Lung (tissue), 12 donors: ENCODE measurements around the gene LRRC38. TPM values are rescaled to one million over a fixed set of nuclear protein-coding genes. Genes with fewer than 3 reads are reported as not detected.

Source experiments
- ATAC-seq: fragments of 200-7000 bp; cut with Tn5 transposase; one replicate; pipeline ENCODE4 v1.9.1; 2020; ENCODE audit warnings: moderate number of reproducible peaks; ENCODE audit not compliant: insufficient read depth, low FRiP score
- DNase-seq, 3 donors: peaks; one replicate each; pipeline ENCODE4 v3.0.0-alpha.2; 2013 to 2017
- H3K27ac ChIP-seq, 2 donors: one replicate each; pipeline ENCODE4 v1.5.1; 2013; ENCODE audit warnings: mild to moderate bottlenecking in 2 of 2, moderate library complexity in 2 of 2, control low read depth in 1 of 2, inconsistent platforms in 1 of 2, low read depth in 1 of 2, low read length in 1 of 2
- H3K27me3 ChIP-seq, 3 donors: one replicate each; pipeline ENCODE4 v1.5.1; 2013; ENCODE audit warnings: low read length in 2 of 3; ENCODE audit not compliant: control insufficient read depth in 3 of 3, insufficient read depth in 3 of 3
- H3K36me3 ChIP-seq, 4 donors: one replicate each; pipeline ENCODE4 v1.5.1; 2013; ENCODE audit warnings: low read length in 4 of 4, mild to moderate bottlenecking in 1 of 4, moderate library complexity in 1 of 4; ENCODE audit not compliant: control insufficient read depth in 4 of 4, insufficient read depth in 4 of 4
- H3K4me1 ChIP-seq, 5 donors: one replicate each; pipeline ENCODE4 v1.5.1; 2013; ENCODE audit warnings: low read length in 5 of 5, mild to moderate bottlenecking in 2 of 5, moderate library complexity in 1 of 5; ENCODE audit not compliant: control insufficient read depth in 5 of 5, insufficient read depth in 5 of 5
- H3K4me3 ChIP-seq: one replicate; pipeline ENCODE4 v1.5.1; 2013; ENCODE audit warnings: mild to moderate bottlenecking, control low read depth, moderate library complexity
- H3K9ac ChIP-seq, 2 donors: one replicate each; pipeline ENCODE4 v1.5.1; 2013; ENCODE audit warnings: low read length in 2 of 2, control low read depth in 1 of 2; ENCODE audit not compliant: insufficient read depth in 1 of 2
- H3K9me3 ChIP-seq, 4 donors: one replicate each; pipeline ENCODE4 v1.5.1; 2013; ENCODE audit warnings: low read length in 3 of 4, mild to moderate bottlenecking in 1 of 4, moderate library complexity in 1 of 4; ENCODE audit not compliant: control insufficient read depth in 4 of 4, insufficient read depth in 3 of 4
- CTCF ChIP-seq: IDR thresholded peaks from 2 replicates; pipeline ENCODE4 v1.5.1; 2012; ENCODE audit warnings: mild to moderate bottlenecking; ENCODE audit errors: control extremely low read depth, extremely low read depth
- WGBS, 2 donors: extraction: QIAGEN DNeasy Blood & Tissue Kit; methylation state at CpG; one replicate each; pipeline ENCODE4 v1.1.7; 2013; 5-methylcytosine and 5-hydroxymethylcytosine counted together
- polyA plus RNA-seq, 2 donors: library from polyadenylated mRNA; stranded (reverse); fragments of 200-250 nt; gene quantifications; one replicate each; pipeline ENCODE4 v1.2.1, GENCODE V29; 2013
- total RNA-seq, 2 donors: library from RNA; depleted of rRNA in 1 of 2; stranded (reverse); fragments of >200 nt in 1 of 2; gene quantifications; one replicate each; pipeline ENCODE4 v1.2.1, GENCODE V29; 2014 to 2021
- donor health status: control.
- donor health status: control.
- donor health status: Bipolar disorder and iron deficiency.
- donor health status: healthy.
- donor health status: DM: yes; HTN: yes; CAD: no.

LRRC38 gene
- total and polyA plus RNA-seq, 4 donors: 0.07 TPM; not detected in 3

- peak; percentile 21 to 42 (median 28) for DNase-seq
- Histone ChIP-seq H3K9ac (no peak overlapping the region), H3K9me3 (peaks cover 0 to 8% (median 0%) of the 10 kb centered on the region in 4 donors), H3K27ac (no peak overlapping the region), H3K4me3 (no peak overlapping the region), H3K36me3 (no peaks in the 10 kb centered on the region), H3K27me3 (peaks cover 7 to 58% (median 46%) of the 10 kb centered on the region in 3 donors), H3K4me1 (peaks cover 0 to 3% (median 0%) of the 10 kb centered on the region in 5 donors)
- no peak for ATAC-seq
- WGBS, 2 donors: 23% methylated on average over 18 of the region's 18 CpGs
- TF ChIP-seq CTCF: no peak
Measured at GRCh38 chr1:13517193-13517812, 3.5 kb upstream of the LRRC38 start.

GRCh38 chr1:13516606-13517005 lies 2.8 kb upstream of the LRRC38 start:
- H3K9ac ChIP-seq: no peak overlapping the region
- WGBS, 2 donors: 62 to 68% methylated on average over 10 of the region's 10 CpGs
- TF ChIP-seq CTCF: no peak
- peaks cover 7 to 65% (median 53%) of the 10 kb centered on the region in 3 donors for H3K27me3 ChIP-seq
- H3K27ac ChIP-seq: no peak overlapping the region
- no peaks in the 10 kb centered on the region for H3K36me3 ChIP-seq
- peaks cover 0 to 8% (median 0%) of the 10 kb centered on the region in 4 donors for H3K9me3 ChIP-seq
- DNase-seq (no peak), ATAC-seq (no peak)
- peaks cover 0 to 3% (median 0%) of the 10 kb centered on the region in 5 donors for H3K4me1 ChIP-seq
- no peak overlapping the region for H3K4me3 ChIP-seq

GRCh38 chr1:13514821-13515220 lies 1.0 kb upstream of the LRRC38 start:
- H3K9me3 ChIP-seq: peaks cover 0 to 10% (median 0%) of the 10 kb centered on the region in 4 donors
- 60 to 69% methylated on average over 5 of the region's 5 CpGs for whole genome bisulfite sequencing, 2 donors
- H3K4me1 ChIP-seq: peaks cover 0 to 3% (median 0%) of the 10 kb centered on the region in 5 donors
- DNase-seq (no peak), ATAC-seq (no peak)
- H3K27me3 ChIP-seq: peaks cover 11 to 82% (median 70%) of the 10 kb centered on the region in 3 donors
- H3K4me3 ChIP-seq: no peak overlapping the region
- H3K36me3 ChIP-seq: no peaks in the 10 kb centered on the region
- no peak overlapping the region for H3K9ac ChIP-seq
- no peak overlapping the region for H3K27ac ChIP-seq
- TF ChIP-seq CTCF: no peak
